ENCODE measurements around the gene RABGEF1.

RABGEF1 gene

DNA sequence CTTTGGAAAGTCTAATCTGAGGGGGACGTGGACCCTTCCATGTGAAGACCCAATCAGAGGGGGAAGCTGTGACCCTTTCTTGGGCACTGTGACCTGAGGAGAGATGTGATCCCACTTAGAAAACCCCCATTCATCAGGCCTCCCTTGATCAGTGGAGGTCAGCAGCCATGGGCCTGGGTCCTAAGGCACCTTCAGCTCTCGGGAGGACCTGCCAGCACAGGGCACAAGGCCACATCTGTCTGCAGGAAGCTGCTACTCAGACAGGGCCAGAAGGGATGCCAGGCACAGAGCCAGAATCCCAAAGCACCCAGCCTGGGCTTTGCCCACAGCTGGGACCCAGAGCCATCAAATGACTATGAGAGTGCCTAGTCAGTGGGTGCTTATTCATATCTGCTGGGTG, 14.7 kb upstream of the RABGEF1 start:
- no peak for DNase-seq (ENCODE audit: insufficient read length, low spot score)
- no peak for FAIRE-seq
- TF ChIP-seq, protein P1, sequence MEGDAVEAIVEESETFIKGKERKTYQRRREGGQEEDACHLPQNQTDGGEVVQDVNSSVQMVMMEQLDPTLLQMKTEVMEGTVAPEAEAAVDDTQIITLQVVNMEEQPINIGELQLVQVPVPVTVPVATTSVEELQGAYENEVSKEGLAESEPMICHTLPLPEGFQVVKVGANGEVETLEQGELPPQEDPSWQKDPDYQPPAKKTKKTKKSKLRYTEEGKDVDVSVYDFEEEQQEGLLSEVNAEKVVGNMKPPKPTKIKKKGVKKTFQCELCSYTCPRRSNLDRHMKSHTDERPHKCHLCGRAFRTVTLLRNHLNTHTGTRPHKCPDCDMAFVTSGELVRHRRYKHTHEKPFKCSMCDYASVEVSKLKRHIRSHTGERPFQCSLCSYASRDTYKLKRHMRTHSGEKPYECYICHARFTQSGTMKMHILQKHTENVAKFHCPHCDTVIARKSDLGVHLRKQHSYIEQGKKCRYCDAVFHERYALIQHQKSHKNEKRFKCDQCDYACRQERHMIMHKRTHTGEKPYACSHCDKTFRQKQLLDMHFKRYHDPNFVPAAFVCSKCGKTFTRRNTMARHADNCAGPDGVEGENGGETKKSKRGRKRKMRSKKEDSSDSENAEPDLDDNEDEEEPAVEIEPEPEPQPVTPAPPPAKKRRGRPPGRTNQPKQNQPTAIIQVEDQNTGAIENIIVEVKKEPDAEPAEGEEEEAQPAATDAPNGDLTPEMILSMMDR (IDR thresholded peaks at IDR 0.05; ENCODE audit: insufficient read depth, missing control alignments), result no peak

DNA sequence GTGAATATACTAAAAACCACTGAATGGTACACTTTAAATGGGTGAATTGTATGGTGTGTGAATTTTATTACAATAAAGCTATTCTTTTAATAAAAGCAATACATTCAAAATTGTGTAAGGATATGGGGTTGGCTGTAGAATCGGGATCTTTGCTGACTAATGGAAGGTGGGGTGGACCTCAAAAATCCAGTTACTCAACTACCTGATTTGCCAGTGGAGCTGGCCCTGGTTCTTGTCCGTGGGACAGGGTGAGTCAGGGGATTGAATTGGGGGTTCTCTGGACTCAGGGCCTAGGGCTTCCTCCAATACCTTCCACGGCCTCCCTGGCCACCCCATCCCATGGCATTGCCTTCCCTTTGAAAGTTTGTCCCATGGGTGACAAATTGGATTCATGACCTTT, 13.5 kb upstream of the RABGEF1 start:
- TF ChIP-seq, protein P1 (IDR thresholded peaks at IDR 0.05; ENCODE audit: insufficient read depth, missing control alignments), result no peak
- FAIRE-seq, result no peak
- no peak for DNase-seq (ENCODE audit: insufficient read length, low spot score)

DNA sequence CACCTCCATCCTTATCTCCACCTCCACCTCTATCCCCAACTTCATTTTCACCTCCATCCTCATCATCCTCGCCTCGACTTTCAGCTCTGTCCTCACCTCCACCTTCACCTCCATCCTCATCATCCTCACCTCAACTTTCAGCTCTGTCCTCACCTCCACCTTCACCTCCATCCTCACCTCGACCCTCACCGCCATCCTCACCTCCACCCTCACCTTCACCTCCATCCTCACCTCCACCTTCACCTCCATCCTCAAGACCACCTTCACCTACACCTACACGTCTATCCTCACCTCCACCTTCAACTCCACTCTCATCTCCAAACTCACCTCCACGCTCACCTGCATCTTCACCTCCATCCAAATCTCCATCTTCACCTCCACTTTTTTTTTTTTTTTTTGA, 12.0 kb upstream of the RABGEF1 start:
- DNase-seq (ENCODE audit: insufficient read length, low spot score), result no peak
- no peak for FAIRE-seq
- TF ChIP-seq, protein P1 (IDR thresholded peaks at IDR 0.05; ENCODE audit: insufficient read depth, missing control alignments), result no peak

DNA sequence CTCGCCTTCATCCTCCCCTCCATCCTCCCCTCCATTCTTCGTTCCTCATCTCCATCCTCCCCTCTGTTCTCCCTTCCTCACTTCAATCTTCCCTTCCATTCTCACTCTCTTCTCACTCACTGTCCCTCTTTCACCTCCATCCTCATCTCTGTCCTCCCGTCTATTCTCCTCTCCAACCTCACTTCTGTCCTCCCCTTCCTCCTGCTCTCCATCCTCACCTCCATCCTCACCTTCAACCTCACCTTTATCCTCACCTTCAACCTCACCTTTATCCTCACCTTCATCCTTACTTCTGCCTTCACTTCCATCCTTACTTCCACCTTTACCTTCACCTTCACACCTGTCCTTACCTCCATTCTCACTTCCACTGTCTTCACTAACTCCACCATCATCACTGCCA, 11.3 kb upstream of the RABGEF1 start:
- TF ChIP-seq, protein P1 (IDR thresholded peaks at IDR 0.05; ENCODE audit: insufficient read depth, missing control alignments), result no peak
- FAIRE-seq (no peak), DNase-seq (ENCODE audit: insufficient read length, low spot score) (no peak)

DNA sequence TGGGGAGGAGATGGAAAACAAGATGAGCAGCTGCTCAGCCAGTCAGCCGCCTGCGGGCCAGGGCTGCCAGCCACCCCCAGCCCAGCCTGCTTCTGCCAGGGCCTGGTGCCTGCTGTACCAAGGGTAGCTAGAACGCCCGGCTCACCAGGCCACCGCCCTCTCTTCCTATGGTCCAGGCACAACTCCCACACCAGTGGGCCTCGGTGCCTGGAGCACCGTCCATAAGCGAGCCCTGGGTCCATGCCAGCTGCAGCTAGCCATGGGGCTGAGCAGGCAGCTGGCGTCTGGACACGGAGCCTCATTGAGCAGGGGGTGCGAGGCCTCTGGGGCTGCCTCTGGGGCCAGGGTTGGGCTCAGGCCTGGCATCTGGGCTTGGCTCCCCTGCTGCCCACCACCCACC, 8.5 kb upstream of the RABGEF1 start:
- TF ChIP-seq, protein P1 (IDR thresholded peaks at IDR 0.05; ENCODE audit: insufficient read depth, missing control alignments), result no peak
- DNase-seq (ENCODE audit: insufficient read length, low spot score) (no peak), FAIRE-seq (no peak)

DNA sequence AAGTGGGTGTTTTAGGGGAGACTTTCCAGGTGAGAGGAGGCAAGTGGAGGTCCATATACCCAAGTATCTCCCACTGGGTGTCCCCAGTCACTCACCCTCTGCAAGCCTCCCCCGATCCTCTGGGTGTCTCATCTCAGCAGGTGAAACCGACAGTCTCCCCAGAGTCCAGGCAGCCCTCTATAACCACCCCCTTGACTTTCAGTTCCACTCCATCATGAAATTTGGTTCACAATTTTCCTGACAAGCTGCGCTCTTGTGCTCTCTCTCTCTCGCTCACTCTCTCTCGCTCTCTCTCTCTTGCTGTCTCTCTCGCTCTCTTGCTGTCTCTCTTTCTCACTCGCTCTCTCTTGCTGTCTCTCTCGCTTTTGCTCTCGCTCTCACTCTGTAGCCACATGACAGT, 8.1 kb upstream of the RABGEF1 start:
- DNase-seq (ENCODE audit: insufficient read length, low spot score) (no peak), FAIRE-seq (no peak)
- TF ChIP-seq, protein P1 (IDR thresholded peaks at IDR 0.05; ENCODE audit: insufficient read depth, missing control alignments), result no peak

DNA sequence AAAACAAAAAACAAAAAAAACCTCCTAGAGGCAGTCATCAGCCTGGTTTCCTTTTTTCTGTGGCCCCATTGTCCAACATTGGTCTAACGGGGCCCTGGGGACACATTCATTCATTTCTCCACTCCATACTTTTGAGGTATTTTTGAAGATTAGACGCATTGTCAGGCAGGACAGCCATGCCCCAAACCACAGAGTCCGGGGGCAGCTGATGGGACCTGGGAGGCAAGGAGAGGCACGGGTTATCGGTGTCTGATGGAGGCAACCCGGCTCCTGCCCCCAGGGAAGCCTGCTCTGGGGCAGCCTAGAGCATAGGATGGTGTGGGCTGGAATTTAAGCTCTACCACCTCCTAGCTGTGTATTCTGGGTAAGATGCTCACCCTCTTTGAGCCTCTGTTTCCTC, 6.5 kb upstream of the RABGEF1 start:
- FAIRE-seq (no peak), DNase-seq (ENCODE audit: insufficient read length, low spot score) (no peak)
- TF ChIP-seq, protein P1 (IDR thresholded peaks at IDR 0.05; ENCODE audit: insufficient read depth, missing control alignments), result no peak
